K562 (cell line): ENCODE measurements around the gene RIOK3. TPM values are rescaled to one million over a fixed set of nuclear protein-coding genes. Genes with fewer than 3 reads are reported as not detected.

Experiments
- ERF ChIP-seq: fragments of 450-650 bp; formaldehyde crosslinking; IDR thresholded peaks from 2 replicates; pipeline ENCODE4 v1.4.0; 2020; ENCODE audit warnings: mild to moderate bottlenecking, mixed read lengths
- HMGN3 ChIP-seq: IDR thresholded peaks from 2 replicates; pipeline ENCODE4 v1.6.1; 2011; ENCODE audit warnings: borderline replicate concordance, low read depth, mild to moderate bottlenecking, mixed read lengths, low read length; ENCODE audit not compliant: insufficient read length; ENCODE audit errors: extremely low read depth
- LCOR ChIP-seq: sonication (generic); formaldehyde crosslinking; IDR thresholded peaks from 2 replicates; pipeline ENCODE4 v1.8.0; 2022; ENCODE audit warnings: mild to moderate bottlenecking, missing genetic modification reagents
- MAFG ChIP-seq: fragments of 450-650 bp; conservative IDR thresholded peaks from 2 replicates; pipeline ENCODE4 v1.6.1; 2016; ENCODE audit warnings: missing genetic modification characterization, missing compliant biosample characterization
- POU5F1 ChIP-seq: fragments of 150-350 bp; IDR thresholded peaks from 2 replicates; pipeline ENCODE4 v1.6.1; 2014; ENCODE audit warnings: borderline replicate concordance, low read length, low read depth, mild to moderate bottlenecking; ENCODE audit not compliant: partially characterized antibody
- PRPF4 ChIP-seq: fragments of 200-400 bp; formaldehyde crosslinking; IDR thresholded peaks from one replicate; pipeline ENCODE4 v1.6.1; 2017; ENCODE audit warnings: low read length, low read depth, mild to moderate bottlenecking; ENCODE audit not compliant: insufficient read depth, poor library complexity, severe bottlenecking
- RERE ChIP-seq: sonication (generic); formaldehyde crosslinking; IDR thresholded peaks from 2 replicates; pipeline ENCODE4 v1.8.0; 2023; ENCODE audit warnings: missing genetic modification reagents, mild to moderate bottlenecking, borderline replicate concordance
- RFX7 ChIP-seq: fragments of 250-450 bp; sonication (Bioruptor Pico); IDR thresholded peaks from 2 replicates; pipeline ENCODE4 v1.5.1; 2021; ENCODE audit warnings: mild to moderate bottlenecking
- SIN3A ChIP-seq, 2 experiments: fragments of 150-350 bp in 1 of 2; IDR thresholded peaks; 2 replicates each; pipeline ENCODE4 v1.6.1; 2011 to 2016; ENCODE audit warnings: borderline replicate concordance in 2 of 2, low read depth in 2 of 2, low read length in 2 of 2, mild to moderate bottlenecking in 2 of 2, moderate library complexity in 2 of 2; ENCODE audit not compliant: control insufficient read depth in 1 of 2
- SMAD2 ChIP-seq: fragments of 150-350 bp; IDR thresholded peaks from 2 replicates; pipeline ENCODE4 v1.6.1; 2014; ENCODE audit warnings: low read depth, mild to moderate bottlenecking, low read length
- SMC3 ChIP-seq: conservative IDR thresholded peaks from 2 replicates; pipeline ENCODE4 v1.6.1; 2011; ENCODE audit warnings: low read depth, low read length, improper control_type of control experiment; ENCODE audit not compliant: insufficient read depth
- TAF7 ChIP-seq: fragments of 450-650 bp; IDR thresholded peaks from 2 replicates; pipeline ENCODE4 v1.6.1; 2016; ENCODE audit warnings: missing genetic modification characterization, missing compliant biosample characterization
- ZBTB8A ChIP-seq: fragments of 450-650 bp; IDR thresholded peaks from 2 replicates; pipeline ENCODE4 v1.6.1; 2018; ENCODE audit warnings: mild to moderate bottlenecking, moderate library complexity; ENCODE audit not compliant: partially characterized antibody
- ZNF583 ChIP-seq: fragments of 250-450 bp; sonication (Bioruptor Pico); IDR thresholded peaks from 2 replicates; pipeline ENCODE4 v1.4.0; 2020
- ZNF785 ChIP-seq: fragments of 250-450 bp; sonication (Bioruptor Pico); IDR thresholded peaks from 2 replicates; pipeline ENCODE4 v1.4.0; 2020; ENCODE audit warnings: mild to moderate bottlenecking
- ZZZ3 ChIP-seq: fragments of 450-650 bp; IDR thresholded peaks from 2 replicates; pipeline ENCODE4 v1.6.1; 2016; ENCODE audit warnings: antibody characterized with exemption, mild to moderate bottlenecking, moderate library complexity
- polyA plus RNA-seq, 8 experiments: library from polyadenylated mRNA; depleted of rRNA in 4 of 8; stranded (reverse) in 5 of 8; unstranded in 3 of 8; fragments of >200 nt; fragmentation: Nextera tagmentation in 2 of 8; fragmentation: Illumina TruSeq in 1 of 8; extraction: Ambion mirVana in 2 of 8; extraction: Trizol in 1 of 8; gene quantifications; 2 replicates each; pipeline versions ENCODE4 v1.2.1 to v1.2.3, GENCODE V29; 2011 to 2014; ENCODE audit warnings: inconsistent platforms in 1 of 8, missing spikeins in 1 of 8
- total RNA-seq, 7 experiments: library from RNA; depleted of rRNA in 6 of 7; stranded (reverse); fragments of >200 nt in 6 of 7; fragmentation: Illumina TruSeq in 2 of 7; extraction: Trizol in 2 of 7; gene quantifications; 2 replicates each; pipeline versions ENCODE4 v1.2.1 to v1.2.3, GENCODE V29; 2011 to 2021; ENCODE audit warnings: low replicate concordance in 1 of 7
- TF ChIP-seq, protein P1 (sequence below): sonication (generic); IDR thresholded peaks from 2 replicates; pipeline ENCODE4 v1.6.1; 2016
- TF ChIP-seq, protein P2 (sequence below): fragments of 250-450 bp; sonication (Bioruptor Pico); IDR thresholded peaks from 2 replicates; pipeline ENCODE4 v1.5.0; 2021; ENCODE audit warnings: mild to moderate bottlenecking, borderline replicate concordance

The RIOK3 gene
- total and polyA plus RNA-seq, 9 of the 15 experiments (the other 6 are each of a cell fraction or from before 2014, with no cell fraction given) = 21.4 to 89.5 (median 62.9) TPM

DNA sequence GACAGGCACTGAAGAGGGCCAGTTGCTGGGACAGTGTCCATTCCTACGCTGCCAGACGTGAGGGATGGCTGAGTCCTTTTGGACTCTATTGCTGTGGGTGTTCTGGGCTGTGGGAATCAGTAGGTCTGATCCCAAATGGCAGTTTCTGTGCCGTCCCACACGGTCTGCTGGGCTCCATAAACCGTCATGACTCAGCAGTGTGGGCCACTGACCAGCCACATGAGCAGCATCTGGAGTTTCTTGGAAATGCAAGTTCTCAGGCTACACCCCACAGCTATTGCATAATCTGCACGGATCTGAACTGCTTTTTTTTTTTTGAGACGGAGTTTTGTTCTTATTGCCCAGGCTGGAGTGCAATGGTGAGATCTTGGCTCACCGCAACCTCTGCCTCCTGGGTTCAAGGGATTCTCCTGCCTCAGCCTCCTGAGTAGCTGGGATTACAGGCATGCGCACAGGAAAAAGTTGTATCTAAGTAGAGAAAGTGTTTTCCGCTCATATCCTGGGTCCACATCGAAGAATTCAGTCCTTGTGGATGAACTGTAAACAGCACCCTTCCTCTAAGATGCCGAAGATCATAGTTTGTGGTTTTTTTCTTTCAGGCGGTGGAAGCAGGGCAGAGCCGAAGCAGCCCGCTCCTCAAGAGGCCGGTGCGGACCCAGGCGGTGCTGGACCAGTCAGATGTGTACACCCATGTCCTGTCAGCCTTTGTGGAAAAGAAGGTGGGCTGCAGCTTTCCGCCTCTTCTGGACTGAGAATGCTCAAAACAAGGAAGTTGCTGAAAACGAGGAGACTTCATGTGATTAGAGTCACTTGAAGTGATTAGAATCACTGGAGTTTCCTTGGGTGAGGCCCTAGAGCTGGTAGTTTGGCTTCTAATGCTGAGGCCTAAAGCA lies 75.7 kb downstream of the RIOK3 start (continued):
- TF ChIP-seq, protein P1, sequence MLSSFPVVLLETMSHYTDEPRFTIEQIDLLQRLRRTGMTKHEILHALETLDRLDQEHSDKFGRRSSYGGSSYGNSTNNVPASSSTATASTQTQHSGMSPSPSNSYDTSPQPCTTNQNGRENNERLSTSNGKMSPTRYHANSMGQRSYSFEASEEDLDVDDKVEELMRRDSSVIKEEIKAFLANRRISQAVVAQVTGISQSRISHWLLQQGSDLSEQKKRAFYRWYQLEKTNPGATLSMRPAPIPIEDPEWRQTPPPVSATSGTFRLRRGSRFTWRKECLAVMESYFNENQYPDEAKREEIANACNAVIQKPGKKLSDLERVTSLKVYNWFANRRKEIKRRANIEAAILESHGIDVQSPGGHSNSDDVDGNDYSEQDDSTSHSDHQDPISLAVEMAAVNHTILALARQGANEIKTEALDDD = peak; percentile 55
- TF ChIP-seq TAF7 (tag) (no peak), RERE (CRISPR knock-in tag) (0 out of 2 replicates have a peak, but pooled peaks have one; percentile 43), ZNF583 (CRISPR knock-in tag) (peak; percentile 44; the same call in 1 of the 2 replicates), SIN3A (IDR thresholded peaks at IDR 0.05; ENCODE audit: borderline replicate concordance in 2 of 2, control insufficient read depth in 1 of 2, low read depth in 2 of 2, low read length in 2 of 2) (no peak), SMAD2 (no peak), SMC3 (no peak), ZNF785 (CRISPR knock-in tag) (no peak), PRPF4 (no peak), MAFG (tag) (peak; percentile 97), ZBTB8A (no peak), ERF (CRISPR knock-in tag) (no peak), HMGN3 (peak; percentile 22), LCOR (CRISPR knock-in tag) (peak; percentile 29; the same call in 1 of the 2 replicates), ZZZ3 (no peak), RFX7 (CRISPR knock-in tag) (no peak), POU5F1 (no peak)
- TF ChIP-seq, protein P2, sequence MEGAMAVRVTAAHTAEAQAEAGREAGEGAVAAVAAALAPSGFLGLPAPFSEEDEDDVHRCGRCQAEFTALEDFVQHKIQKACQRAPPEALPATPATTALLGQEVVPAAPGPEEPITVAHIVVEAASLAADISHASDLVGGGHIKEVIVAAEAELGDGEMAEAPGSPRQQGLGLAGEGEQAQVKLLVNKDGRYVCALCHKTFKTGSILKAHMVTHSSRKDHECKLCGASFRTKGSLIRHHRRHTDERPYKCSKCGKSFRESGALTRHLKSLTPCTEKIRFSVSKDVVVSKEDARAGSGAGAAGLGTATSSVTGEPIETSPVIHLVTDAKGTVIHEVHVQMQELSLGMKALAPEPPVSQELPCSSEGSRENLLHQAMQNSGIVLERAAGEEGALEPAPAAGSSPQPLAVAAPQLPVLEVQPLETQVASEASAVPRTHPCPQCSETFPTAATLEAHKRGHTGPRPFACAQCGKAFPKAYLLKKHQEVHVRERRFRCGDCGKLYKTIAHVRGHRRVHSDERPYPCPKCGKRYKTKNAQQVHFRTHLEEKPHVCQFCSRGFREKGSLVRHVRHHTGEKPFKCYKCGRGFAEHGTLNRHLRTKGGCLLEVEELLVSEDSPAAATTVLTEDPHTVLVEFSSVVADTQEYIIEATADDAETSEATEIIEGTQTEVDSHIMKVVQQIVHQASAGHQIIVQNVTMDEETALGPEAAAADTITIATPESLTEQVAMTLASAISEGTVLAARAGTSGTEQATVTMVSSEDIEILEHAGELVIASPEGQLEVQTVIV = no peak
